HEK293T (cell line): ENCODE results near the gene PCYT2.

Experiments
- BHLHE40 ChIP-seq: fragments of 450-650 bp; IDR thresholded peaks from 2 replicates; pipeline ENCODE4 v1.6.1; 2016; ENCODE audit warnings: mild to moderate bottlenecking, moderate library complexity, borderline replicate concordance
- ELF4 ChIP-seq: fragments of 450-650 bp; IDR thresholded peaks from 2 replicates; pipeline ENCODE4 v1.6.1; 2017; ENCODE audit warnings: antibody characterized with exemption
- FOXK2 ChIP-seq: fragments of 450-650 bp; IDR thresholded peaks from 2 replicates; pipeline ENCODE4 v1.6.1; 2016; ENCODE audit warnings: mild to moderate bottlenecking
- FOXM1 ChIP-seq: fragments of 450-650 bp; IDR thresholded peaks from 2 replicates; pipeline ENCODE4 v1.6.1; 2017; ENCODE audit warnings: mild to moderate bottlenecking, borderline replicate concordance
- HDGF ChIP-seq: fragments of 450-650 bp; IDR thresholded peaks from 2 replicates; pipeline ENCODE4 v1.6.1; 2017; ENCODE audit warnings: antibody characterized with exemption, borderline replicate concordance
- LEF1 ChIP-seq: fragments of 450-650 bp; IDR thresholded peaks from 2 replicates; pipeline ENCODE4 v1.6.1; 2017; ENCODE audit warnings: mild to moderate bottlenecking, borderline replicate concordance
- NFRKB ChIP-seq: fragments of 450-650 bp; IDR thresholded peaks from 2 replicates; pipeline ENCODE4 v1.6.1; 2016; ENCODE audit warnings: mild to moderate bottlenecking, moderate library complexity
- PKNOX1 ChIP-seq: fragments of 450-650 bp; IDR thresholded peaks from 2 replicates; pipeline ENCODE4 v1.6.1; 2016
- SP1 ChIP-seq: fragments of 450-650 bp; IDR thresholded peaks from 2 replicates; pipeline ENCODE4 v1.6.1; 2017
- SUZ12 ChIP-seq: fragments of 450-650 bp; IDR thresholded peaks from 2 replicates; pipeline ENCODE4 v1.6.1; 2016; ENCODE audit warnings: mild to moderate bottlenecking
- TARDBP ChIP-seq: fragments of 450-650 bp; IDR thresholded peaks from 2 replicates; pipeline ENCODE4 v1.6.1; 2016

DNA sequence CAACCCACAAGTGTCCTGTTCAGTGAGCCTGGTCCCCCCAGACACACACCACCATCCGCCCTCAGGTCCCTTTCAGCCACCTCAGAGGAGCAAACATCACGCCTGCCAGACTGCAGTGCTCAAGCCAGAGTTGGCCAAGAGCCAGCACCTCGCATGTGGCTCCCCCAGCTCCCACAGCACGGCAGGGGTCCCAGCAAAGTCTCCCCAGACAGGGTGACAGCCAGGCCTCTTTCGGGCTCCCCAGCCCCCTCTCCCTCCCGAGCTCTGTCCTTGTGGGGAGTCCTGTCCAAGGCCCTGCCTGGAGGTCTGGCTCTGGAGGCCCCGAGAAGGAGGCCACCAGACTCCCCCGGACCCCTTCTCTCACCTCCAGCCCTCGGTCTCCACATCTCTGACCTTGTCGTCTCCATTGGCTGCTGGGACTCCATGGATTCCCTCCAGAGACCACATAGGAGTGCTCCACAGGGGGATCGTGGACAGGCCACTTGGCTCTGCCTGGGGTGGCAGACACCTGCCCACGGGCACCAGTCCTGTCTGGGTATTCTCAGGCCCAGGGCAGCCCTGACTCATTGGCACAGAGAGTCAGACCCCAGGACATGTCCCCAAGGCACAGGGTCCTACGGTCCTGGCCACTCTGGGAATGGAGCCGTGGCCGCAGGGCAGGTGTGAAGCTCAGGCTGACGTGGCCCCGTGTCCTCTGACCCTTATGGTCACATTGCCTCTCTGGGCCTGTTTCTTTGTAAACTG lies 37.6 kb upstream of the PCYT2 start:
- TF ChIP-seq BHLHE40 (no peak), FOXM1 (no peak), SP1 (no peak), FOXK2 (no peak), NFRKB (no peak), SUZ12 (no peak), HDGF (no peak), PKNOX1 (no peak), ELF4 (no peak), TARDBP (no peak), LEF1 (no peak)
